SU-DHL-6 (cell line): ENCODE results near the gene WT1.

ENCODE experiments used
- EZH2phosphoT487 ChIP-seq: fragments of 200-600 bp; sonication (generic), shearing (Covaris generic); conservative IDR thresholded peaks from 2 replicates; pipeline ENCODE4 v1.6.1; 2018; ENCODE audit warnings: mild to moderate bottlenecking, antibody characterized with exemption, low read length, moderate library complexity, mixed read lengths
- TF ChIP-seq, protein P1 (sequence below): fragments of 200-600 bp; sonication (generic); IDR thresholded peaks from one replicate; pipeline ENCODE4 v1.5.1; 2017; ENCODE audit warnings: antibody characterized with exemption, mild to moderate bottlenecking, low read length, moderate library complexity; ENCODE audit not compliant: insufficient read depth, poor library complexity, severe bottlenecking

- TF ChIP-seq, protein P1, sequence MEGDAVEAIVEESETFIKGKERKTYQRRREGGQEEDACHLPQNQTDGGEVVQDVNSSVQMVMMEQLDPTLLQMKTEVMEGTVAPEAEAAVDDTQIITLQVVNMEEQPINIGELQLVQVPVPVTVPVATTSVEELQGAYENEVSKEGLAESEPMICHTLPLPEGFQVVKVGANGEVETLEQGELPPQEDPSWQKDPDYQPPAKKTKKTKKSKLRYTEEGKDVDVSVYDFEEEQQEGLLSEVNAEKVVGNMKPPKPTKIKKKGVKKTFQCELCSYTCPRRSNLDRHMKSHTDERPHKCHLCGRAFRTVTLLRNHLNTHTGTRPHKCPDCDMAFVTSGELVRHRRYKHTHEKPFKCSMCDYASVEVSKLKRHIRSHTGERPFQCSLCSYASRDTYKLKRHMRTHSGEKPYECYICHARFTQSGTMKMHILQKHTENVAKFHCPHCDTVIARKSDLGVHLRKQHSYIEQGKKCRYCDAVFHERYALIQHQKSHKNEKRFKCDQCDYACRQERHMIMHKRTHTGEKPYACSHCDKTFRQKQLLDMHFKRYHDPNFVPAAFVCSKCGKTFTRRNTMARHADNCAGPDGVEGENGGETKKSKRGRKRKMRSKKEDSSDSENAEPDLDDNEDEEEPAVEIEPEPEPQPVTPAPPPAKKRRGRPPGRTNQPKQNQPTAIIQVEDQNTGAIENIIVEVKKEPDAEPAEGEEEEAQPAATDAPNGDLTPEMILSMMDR, result no peak
- no peak for TF ChIP-seq EZH2phosphoT487
Measured at GRCh38 chr11:32469791-32470190, 34.5 kb upstream of the WT1 start.
